Fibroblast of lung (primary cell): ENCODE data around the gene CYLC1. TPM values are rescaled to one million over a fixed set of nuclear protein-coding genes. Genes with fewer than 3 reads are reported as not detected.

Experiments used
- DNase-seq, 2 donors: peaks; one replicate each; pipeline versions ENCODE4 v3.0.0 to v3.0.0-alpha.2; 2010; ENCODE audit warnings: low read depth in 2 of 2
- H2AFZ ChIP-seq: 2 replicates; pipeline ENCODE4 v1.5.1; 2012; ENCODE audit warnings: low read length, control low read depth, inconsistent platforms
- H3K27ac ChIP-seq: 2 replicates; pipeline ENCODE4 v1.5.1; 2011; ENCODE audit warnings: low read length, control low read depth; ENCODE audit not compliant: insufficient read depth
- H3K27me3 ChIP-seq: 2 replicates; pipeline ENCODE4 v1.5.1; 2011; ENCODE audit warnings: mild to moderate bottlenecking, low read length; ENCODE audit not compliant: control insufficient read depth, insufficient read depth
- H3K36me3 ChIP-seq: 2 replicates; pipeline ENCODE4 v1.5.1; 2011; ENCODE audit warnings: low read length; ENCODE audit not compliant: control insufficient read depth, insufficient read depth
- H3K4me1 ChIP-seq: 2 replicates; pipeline ENCODE4 v1.5.1; 2011; ENCODE audit warnings: low read length; ENCODE audit not compliant: control insufficient read depth, insufficient read depth; ENCODE audit errors: extremely low read depth
- H3K4me2 ChIP-seq: 2 replicates; pipeline ENCODE4 v1.5.1; 2011; ENCODE audit warnings: low read length, control low read depth; ENCODE audit not compliant: insufficient read depth; ENCODE audit errors: extremely low read depth
- H3K4me3 ChIP-seq, 4 experiments: fragments of 200-600 bp in 1 of 4; sonication (generic) in 1 of 4; replicated peaks in 1 of 4; 2 replicates each; pipeline ENCODE4 v1.5.1; 2011 to 2016; ENCODE audit warnings: low read length in 4 of 4, low read depth in 3 of 4, mild to moderate bottlenecking in 3 of 4, control low read depth in 2 of 4, inconsistent platforms in 1 of 4, mixed read lengths in 1 of 4; ENCODE audit not compliant: insufficient read depth in 1 of 4; ENCODE audit errors: control extremely low read depth in 1 of 4
- H3K79me2 ChIP-seq: 2 replicates; pipeline ENCODE4 v1.5.1; 2012; ENCODE audit warnings: mild to moderate bottlenecking, low read length, inconsistent platforms; ENCODE audit not compliant: control insufficient read depth, insufficient read depth
- H3K9ac ChIP-seq: 2 replicates; pipeline ENCODE4 v1.5.1; 2011; ENCODE audit warnings: mild to moderate bottlenecking, low read length, control low read depth; ENCODE audit not compliant: insufficient read depth
- H3K9me3 ChIP-seq: 2 replicates; pipeline ENCODE4 v1.5.1; 2012; ENCODE audit warnings: low read depth, low read length; ENCODE audit not compliant: control insufficient read depth, insufficient read depth
- H4K20me1 ChIP-seq: 2 replicates; pipeline ENCODE4 v1.5.1; 2011; ENCODE audit warnings: low read length; ENCODE audit not compliant: control insufficient read depth, insufficient read depth; ENCODE audit errors: extremely low read depth
- EZH2 ChIP-seq: IDR thresholded peaks from 2 replicates; pipeline ENCODE4 v1.5.1; 2012; ENCODE audit warnings: low read length, control low read depth, mild to moderate bottlenecking; ENCODE audit errors: missing control alignments
- polyA minus RNA-seq: library from RNA; depleted of rRNA, polyadenylated mRNA; stranded (reverse); fragments of >200 nt; gene quantifications from 2 replicates; pipeline ENCODE4 v1.2.3, GENCODE V29; 2011; ENCODE audit warnings: low replicate concordance
- polyA plus RNA-seq, 2 donors: library from polyadenylated mRNA; depleted of rRNA in 1 of 2; stranded (reverse) in 1 of 2; unstranded in 1 of 2; fragments of >200 nt; gene quantifications; 2 replicates each; pipeline ENCODE4 v1.2.1, GENCODE V29; 2011 to 2012; ENCODE audit warnings: missing spikeins in 1 of 2
- total RNA-seq: library from RNA; depleted of rRNA; stranded (reverse); fragments of >200 nt; gene quantifications from 2 replicates; pipeline ENCODE4 v1.2.1, GENCODE V29; 2014
- TF ChIP-seq, protein P1 (sequence below), 2 donors: IDR thresholded peaks in 1 of 2; conservative IDR thresholded peaks in 1 of 2; 1 replicate in 1 of 2; 2 replicates in 1 of 2; pipeline ENCODE4 v1.5.1; 2011 to 2012; ENCODE audit warnings: low read length in 2 of 2, control low read depth in 1 of 2, inconsistent platforms in 1 of 2, low read depth in 1 of 2, mild to moderate bottlenecking in 1 of 2

The CYLC1 gene, protein sequence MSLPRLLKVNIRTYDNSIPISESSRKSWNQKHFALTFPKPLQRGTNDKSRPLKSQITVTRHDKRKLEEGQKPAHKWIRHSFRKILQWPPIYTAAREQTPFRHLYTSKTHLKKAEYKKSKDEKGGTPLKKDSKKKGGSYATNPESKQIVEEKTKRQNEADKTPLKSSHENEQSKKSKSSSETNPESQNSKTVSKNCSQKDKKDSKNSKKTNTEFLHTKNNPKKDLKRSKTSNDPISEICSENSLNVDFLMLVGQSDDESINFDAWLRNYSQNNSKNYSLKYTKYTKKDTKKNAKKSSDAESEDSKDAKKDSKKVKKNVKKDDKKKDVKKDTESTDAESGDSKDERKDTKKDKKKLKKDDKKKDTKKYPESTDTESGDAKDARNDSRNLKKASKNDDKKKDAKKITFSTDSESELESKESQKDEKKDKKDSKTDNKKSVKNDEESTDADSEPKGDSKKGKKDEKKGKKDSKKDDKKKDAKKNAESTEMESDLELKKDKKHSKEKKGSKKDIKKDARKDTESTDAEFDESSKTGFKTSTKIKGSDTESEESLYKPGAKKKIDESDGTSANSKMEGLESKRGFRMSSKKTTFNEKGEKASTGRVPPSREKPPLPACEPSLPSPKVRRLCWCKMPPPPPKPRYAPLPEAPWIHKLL
- total RNA-seq (not detected in 2 replicates), polyA plus RNA-seq (not detected in 2 replicates), polyA minus RNA-seq (not detected in 2 replicates)
- polyA plus RNA-seq (2012): not detected in 2 replicates

DNA sequence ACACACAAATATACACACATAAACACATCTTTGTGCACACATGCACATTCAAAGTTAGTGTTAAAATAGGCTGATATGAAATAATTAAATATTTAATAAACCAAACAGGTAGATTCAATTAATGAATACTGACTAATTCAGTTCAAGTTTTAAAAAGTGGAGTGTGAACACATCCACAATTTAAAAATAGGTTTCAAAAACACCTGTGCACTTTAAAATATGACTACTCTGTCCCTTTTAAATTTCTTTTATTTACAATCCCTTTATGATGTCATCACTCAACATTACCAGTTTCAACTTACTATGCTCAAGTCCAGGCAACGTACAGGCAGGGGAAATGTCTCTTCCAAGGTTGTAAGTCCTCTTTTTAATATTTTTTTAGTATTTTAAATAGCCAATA lies at the start of gene CYLC1:
Gene CYLC1 (plus strand): TSS at position 301 of the 400 bp plus-strand sequence. CDS start 37 bp downstream, at position 338.
- Histone ChIP-seq H3K9ac (no peak within 1 kb of the TSS), H3K9me3 (no peaks in the 10 kb centered on the region), H3K79me2 (no peaks in the 10 kb centered on the region), H3K27me3 (no peaks in the 10 kb centered on the region), H4K20me1 (no peaks in the 10 kb centered on the region), H3K27ac (no peak within 1 kb of the TSS), H3K36me3 (no peaks in the 10 kb centered on the region), H3K4me1 (no peaks in the 10 kb centered on the region), H3K4me2 (no peak within 1 kb of the TSS), H3K4me3 (no peak within 1 kb of the TSS), H2AFZ (no peak within 1 kb of the TSS)
- no peak for TF ChIP-seq EZH2
- TF ChIP-seq, protein P1, sequence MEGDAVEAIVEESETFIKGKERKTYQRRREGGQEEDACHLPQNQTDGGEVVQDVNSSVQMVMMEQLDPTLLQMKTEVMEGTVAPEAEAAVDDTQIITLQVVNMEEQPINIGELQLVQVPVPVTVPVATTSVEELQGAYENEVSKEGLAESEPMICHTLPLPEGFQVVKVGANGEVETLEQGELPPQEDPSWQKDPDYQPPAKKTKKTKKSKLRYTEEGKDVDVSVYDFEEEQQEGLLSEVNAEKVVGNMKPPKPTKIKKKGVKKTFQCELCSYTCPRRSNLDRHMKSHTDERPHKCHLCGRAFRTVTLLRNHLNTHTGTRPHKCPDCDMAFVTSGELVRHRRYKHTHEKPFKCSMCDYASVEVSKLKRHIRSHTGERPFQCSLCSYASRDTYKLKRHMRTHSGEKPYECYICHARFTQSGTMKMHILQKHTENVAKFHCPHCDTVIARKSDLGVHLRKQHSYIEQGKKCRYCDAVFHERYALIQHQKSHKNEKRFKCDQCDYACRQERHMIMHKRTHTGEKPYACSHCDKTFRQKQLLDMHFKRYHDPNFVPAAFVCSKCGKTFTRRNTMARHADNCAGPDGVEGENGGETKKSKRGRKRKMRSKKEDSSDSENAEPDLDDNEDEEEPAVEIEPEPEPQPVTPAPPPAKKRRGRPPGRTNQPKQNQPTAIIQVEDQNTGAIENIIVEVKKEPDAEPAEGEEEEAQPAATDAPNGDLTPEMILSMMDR (conservative IDR thresholded peaks at IDR 0.05 in 1 of 2, IDR thresholded peaks at IDR 0.05 in 1 of 2; ENCODE audit: low read depth in 1 of 2, low read length in 2 of 2): no peak
- DNase-seq: no peak

DNA sequence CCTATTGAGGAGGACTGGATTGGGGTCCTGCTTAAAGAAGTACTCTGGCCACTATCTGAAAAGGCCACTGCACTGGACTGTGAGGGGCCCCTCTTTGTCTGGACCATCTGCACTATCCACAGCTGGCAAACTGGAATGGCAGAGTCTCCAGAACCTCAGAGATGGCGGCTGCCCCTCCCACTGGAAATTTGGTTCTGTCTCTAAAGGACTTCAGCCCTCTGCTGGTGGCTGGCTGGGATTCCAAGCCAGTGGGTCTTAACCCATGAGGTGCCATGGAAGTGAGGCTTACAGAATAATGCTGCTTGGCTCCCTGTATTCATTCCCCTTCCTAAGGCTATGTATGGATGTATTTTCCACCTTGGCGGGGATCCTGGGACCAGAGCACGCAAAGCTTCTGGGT lies 41.6 kb upstream of the CYLC1 start:
- Histone ChIP-seq H3K79me2 (no peaks in the 10 kb centered on the region), H2AFZ (no peak overlapping the region), H3K9me3 (no peaks in the 10 kb centered on the region), H3K27me3 (no peaks in the 10 kb centered on the region), H3K4me1 (no peaks in the 10 kb centered on the region), H3K4me2 (no peak overlapping the region), H3K4me3 (no peak overlapping the region), H3K9ac (no peak overlapping the region), H3K36me3 (no peaks in the 10 kb centered on the region), H4K20me1 (no peaks in the 10 kb centered on the region), H3K27ac (no peak overlapping the region)
- DNase-seq: no peak
- TF ChIP-seq, protein P1 (conservative IDR thresholded peaks at IDR 0.05 in 1 of 2, IDR thresholded peaks at IDR 0.05 in 1 of 2; ENCODE audit: low read depth in 1 of 2, low read length in 2 of 2): no peak
- TF ChIP-seq EZH2: no peak

DNA sequence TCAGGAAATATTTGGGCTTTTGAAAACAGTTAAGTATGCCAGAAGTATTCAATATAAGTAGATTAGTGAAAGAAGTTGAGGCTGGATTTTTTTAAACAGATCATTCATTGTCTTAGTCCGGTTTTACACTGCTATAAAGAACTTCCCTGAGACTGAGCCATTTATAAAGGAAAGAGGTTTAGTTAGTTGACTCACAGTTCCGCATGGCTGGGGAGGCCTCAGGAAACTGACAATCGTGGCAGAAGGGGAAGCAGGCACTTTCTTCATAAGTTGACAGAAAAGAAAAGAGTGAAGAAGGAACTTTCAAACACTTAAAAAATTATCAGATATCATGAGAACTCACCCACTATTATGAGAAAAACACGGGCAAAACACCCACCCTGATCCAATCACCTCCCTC lies 31.1 kb upstream of the CYLC1 start:
- H3K9ac ChIP-seq: no peak overlapping the region
- no peak for TF ChIP-seq EZH2
- TF ChIP-seq, protein P1 (conservative IDR thresholded peaks at IDR 0.05 in 1 of 2, IDR thresholded peaks at IDR 0.05 in 1 of 2; ENCODE audit: low read depth in 1 of 2, low read length in 2 of 2): no peak

More for the DNA sequence above, 31.1 kb upstream of the CYLC1 start:
- H4K20me1 ChIP-seq: no peaks in the 10 kb centered on the region
- no peaks in the 10 kb centered on the region for H3K27me3 ChIP-seq
- no peaks in the 10 kb centered on the region for H3K4me1 ChIP-seq
- H3K4me3 ChIP-seq: no peak overlapping the region
- no peak for DNase-seq
- no peaks in the 10 kb centered on the region for H3K9me3 ChIP-seq
- H3K36me3 ChIP-seq: no peaks in the 10 kb centered on the region
- H3K4me2 ChIP-seq: no peak overlapping the region
- H2AFZ ChIP-seq: no peak overlapping the region
- H3K27ac ChIP-seq: no peak overlapping the region
- H3K79me2 ChIP-seq: no peaks in the 10 kb centered on the region
